RCC 7860 (cell line): ENCODE measurements around the gene CC2D2B.
"Not testable (repeated sequence)": the region's sequence is repeated elsewhere in the genome, so short reads cannot be mapped to it uniquely, and the experiment has no call there.

Experiments
- DNase-seq: peaks from one replicate; pipeline ENCODE4 v3.0.0-alpha.2; 2015; ENCODE audit warnings: low spot score
- FAIRE-seq: peaks from 2 replicates; lab custom pipeline; 2012; peaks lifted over from hg19 to GRCh38; lab: Jason Lieb, UNC

CC2D2B gene

DNA sequence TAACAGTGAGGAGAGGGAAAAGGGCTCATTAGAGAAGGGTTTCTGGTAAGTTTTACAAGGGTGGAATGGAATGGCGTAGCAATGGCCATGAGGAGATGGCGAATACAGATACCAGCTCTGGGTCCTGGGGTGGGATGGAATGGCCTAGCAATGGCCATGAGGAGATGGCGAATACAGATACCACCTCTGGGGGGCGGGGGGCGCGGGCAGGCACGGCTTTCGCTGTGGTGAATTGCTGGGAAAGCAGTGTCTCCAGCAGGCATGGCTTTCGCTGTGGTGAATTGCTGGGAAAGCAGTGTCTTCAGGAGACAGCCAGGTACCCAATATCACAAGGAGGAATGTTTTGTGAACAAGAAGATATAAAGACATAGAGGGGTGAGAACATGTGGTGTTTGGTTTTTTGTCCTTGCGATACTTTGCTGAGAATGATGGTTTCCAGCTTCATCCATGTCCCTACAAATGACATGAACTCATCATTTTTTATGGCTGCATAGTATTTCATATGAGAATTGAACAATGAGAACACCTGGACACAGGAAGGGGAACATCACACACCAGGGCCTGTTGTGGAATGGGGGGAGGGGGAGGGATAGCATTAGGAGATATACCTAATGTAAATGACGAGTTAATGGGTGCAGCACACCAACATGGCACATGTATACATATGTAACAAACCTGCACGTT, 1.7 kb upstream of the CC2D2B start:
- not testable (repeated sequence) for FAIRE-seq, DNase-seq

DNA sequence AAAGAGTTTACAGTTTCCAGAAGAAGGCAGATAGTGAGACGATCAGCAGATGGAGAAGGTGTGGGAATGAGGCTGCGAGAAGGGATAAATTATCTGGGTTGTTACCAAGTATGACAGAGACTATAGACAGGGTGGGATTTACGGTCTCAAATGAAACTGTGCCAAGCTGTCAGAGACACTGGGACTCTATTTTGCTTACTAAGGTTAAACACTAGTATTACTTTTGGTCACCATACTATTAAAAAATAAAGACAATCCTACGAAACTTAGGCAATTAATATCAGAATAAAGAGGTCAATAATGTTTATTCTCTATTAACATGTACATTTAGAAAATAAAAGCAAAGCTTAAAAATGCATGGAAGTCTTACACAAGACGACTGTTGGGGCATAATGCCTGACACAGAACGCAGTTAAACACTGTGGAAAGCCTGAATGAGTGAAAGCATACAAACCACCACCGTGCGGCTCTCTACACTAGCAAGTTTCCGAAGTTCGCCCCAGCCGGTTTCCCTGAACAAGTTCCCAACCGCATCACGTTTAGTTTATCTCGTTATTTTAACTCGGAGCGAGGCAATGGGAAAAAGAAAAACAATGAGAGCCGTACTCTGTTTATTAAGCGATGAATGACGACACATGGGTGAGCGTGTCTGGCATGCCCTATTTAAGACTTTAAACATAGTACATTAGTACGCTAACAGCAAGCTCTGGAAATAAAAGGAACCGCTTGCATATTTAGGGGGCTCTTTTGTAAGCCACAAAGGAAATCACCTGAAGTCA, 909 bp upstream of the CC2D2B start:
- DNase-seq (peak; percentile 14), FAIRE-seq (no peak)

GRCh38 chr10:95908450-95908849, 675 bp downstream of the CC2D2B start:
- FAIRE-seq, result no peak
- no peak for DNase-seq

DNA sequence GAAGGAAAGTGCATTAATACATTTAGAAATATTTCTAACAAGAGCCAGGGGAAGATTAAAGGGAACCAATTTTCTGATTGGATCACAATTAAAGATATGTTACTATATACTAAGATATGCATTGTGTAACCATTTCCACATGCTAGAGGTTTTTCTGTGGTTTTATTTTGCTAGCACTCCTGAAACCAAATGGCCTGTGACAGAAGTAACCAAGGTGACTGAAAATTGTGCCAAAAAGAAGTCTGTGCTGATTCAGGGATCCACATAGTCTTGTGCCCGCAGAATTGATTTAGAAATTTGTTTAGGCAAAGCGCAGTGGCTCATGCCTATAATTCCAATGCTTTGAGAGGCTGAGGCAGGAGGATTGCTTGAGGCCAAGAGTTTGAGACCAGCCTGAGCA, 1.8 kb downstream of the CC2D2B start:
- no peak for FAIRE-seq

DNA sequence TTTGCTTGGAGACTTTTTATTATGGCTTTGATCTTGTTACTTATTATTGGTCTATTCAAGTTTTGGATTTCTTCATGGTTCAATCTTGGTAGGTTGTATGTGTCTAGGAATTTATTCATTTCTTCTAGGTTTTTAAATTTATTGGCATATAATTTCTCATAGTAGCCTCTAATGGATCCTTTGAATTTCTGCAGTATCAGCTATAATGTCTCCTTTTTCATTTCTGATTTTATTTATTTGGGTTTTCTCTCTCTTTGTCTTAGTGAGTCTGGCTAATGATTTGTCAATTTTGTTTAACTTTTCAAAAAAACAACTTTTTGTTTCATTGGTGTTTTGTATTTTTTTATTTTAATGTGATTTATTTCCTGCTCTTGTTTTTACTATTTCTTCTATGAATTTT, 8.3 kb downstream of the CC2D2B start:
- FAIRE-seq, DNase-seq: not testable (repeated sequence)

More for the DNA sequence above, 1.8 kb downstream of the CC2D2B start:
- DNase-seq, result no peak

DNA sequence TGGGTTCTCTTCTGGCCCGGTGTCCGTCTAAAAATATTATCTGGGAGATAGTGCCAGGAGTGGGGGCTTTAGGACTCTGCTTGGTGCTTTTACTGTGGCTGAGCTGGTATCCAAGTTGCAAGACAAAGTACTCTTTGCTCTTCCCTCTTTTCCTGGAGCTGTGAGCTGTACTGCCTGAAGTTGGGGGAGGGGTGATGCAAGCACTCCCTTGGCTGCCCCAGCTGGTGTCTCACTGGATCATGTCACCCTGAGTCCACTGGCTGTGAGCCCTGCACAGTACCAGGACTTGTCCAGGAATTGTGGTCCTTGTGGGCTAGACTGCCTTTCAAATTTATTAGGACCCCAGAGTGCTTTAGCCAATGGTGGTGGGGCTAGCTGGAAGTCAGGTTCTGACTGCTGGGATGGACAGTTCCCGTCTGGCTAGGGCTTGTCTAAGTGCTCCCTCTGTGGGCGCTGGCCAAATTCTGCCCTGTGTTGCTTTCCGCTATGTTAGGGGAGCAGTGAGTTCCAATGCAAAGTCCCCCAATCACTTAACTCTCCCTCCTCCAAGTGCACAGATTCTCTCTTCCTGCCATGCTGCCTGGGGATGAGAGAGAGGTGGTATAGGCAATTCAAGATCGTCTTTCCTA, 13.1 kb downstream of the CC2D2B start:
- DNase-seq, result no peak
- no peak for FAIRE-seq

- FAIRE-seq (no peak), DNase-seq (no peak)
These were observed 17.3 kb downstream of the CC2D2B start for GRCh38 chr10:95925033-95925432.

DNA sequence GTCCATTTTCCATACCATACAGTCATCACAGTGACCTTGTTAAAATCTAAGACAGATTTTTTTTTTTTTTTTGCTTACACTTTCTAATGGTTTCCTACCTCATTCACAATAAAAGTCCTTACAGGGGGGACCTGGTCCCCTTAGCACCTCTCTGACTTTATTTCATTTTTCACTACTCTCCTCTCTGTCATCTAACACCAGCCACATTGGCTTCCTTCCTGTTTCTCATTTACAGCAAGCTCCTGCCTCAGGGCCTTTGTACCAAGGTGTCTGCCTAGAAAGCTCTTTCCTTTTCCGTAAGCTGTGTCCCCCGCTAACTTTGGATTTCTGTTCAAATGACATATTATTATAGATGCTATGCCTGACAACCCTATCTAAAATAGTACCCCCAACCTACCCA, 27.7 kb downstream of the CC2D2B start:
- FAIRE-seq (no peak), DNase-seq (no peak)

DNA sequence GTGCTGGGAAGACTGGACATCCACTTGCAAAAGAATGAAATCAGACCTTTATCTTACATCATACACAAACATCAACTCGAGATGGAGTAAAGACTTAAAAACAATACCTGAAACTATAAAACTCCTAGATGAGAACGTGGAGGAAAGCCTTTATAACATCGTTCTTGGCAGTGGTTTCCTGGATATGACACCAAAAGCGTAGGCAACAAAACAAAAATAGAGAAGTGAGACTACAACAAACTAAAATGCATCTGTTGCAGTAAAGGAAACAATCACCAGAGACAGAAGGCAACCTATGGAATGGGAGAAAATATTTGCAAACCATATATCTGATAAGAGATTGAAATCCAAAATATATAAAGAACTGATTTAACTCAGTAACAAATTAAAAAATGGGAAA, 33.3 kb downstream of the CC2D2B start:
- no peak for FAIRE-seq
- no peak for DNase-seq

- no peak for DNase-seq
- FAIRE-seq, result no peak
These were observed 55.6 kb downstream of the CC2D2B start for GRCh38 chr10:95963202-95963990.

- FAIRE-seq, result no peak
- DNase-seq, result no peak
These were observed 56.2 kb downstream of the CC2D2B start for GRCh38 chr10:95963991-95964389.

- FAIRE-seq (no peak), DNase-seq (no peak)
These were observed 57.0 kb downstream of the CC2D2B start for GRCh38 chr10:95964756-95965155.

DNA sequence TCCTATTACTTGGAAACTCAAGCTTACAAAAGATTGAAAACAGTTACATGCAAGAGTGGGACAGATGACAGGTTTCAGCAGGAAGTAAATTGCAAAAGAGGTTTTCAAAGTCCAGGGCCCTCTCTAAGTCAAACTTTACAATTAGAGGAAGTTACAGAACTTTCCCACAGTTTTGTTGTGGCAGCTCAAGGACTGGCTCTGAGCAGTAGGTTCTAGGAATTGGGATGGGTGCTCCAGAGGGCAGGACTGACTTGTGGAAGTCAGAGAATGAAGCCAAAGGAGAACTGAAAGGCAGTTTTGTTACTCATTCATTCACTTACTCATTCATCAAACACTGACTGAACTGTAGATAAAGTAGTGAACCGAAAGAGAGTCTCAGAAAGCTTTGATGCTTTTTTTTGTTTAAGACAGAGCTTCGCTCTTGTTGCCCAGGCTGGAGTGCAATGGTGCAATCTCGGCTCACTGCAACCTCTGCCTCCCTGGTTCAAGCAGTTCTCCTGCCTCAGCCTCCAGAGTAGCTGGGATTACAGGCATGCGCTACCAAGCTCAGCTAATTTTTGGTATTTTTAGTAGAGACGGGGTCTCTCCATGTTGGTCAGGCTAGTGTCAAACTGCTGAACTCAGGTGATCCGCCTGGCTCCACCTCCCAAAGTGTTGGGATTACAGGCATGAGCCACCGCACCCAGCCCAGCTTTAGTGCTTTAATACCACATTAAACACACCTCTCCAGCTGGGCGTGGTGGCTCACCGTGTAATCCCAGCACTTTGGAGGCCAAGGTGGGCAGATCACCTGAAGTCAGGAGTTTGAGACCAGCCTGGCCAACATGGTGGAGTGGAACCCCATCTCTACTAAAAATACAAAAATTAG, 68.8 kb downstream of the CC2D2B start:
- DNase-seq (no peak), FAIRE-seq (no peak)

GRCh38 chr10:95982200-95982599, 74.4 kb downstream of the CC2D2B start:
- no peak for FAIRE-seq
- DNase-seq, result no peak

DNA sequence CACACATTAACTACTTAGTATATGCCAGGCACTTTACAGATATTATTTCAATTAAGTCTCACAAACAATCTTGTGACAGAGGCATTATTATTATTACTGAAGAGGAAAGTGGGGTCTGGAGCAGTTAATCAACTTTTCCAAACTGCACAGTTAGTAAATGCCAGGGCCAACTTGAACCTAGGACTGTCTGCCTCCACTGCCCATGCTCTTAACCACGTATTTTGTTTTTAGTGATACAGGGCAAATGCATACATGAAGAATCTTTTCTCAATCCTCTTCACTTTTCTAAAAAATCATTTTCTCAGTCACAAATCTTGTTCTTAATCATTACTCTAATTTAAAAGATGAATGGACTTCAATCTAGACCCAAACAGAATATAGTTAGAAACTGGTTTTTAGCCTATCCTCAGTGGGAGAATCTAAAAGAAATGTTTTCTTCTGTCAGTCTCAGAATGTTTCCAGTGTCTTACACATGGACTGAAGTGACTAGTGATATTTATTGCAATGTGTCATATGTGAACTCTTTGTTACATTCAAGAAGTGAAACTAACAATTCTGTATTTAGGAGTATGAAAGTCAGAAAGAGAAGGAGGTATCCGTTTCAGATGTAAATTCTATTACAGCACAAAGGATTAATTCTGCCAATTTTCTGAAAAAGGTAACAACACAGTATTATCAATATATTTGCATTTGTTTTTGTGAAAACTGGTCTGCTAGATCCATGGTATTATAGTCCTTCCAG, 80.1 kb downstream of the CC2D2B start:
- FAIRE-seq (no peak), DNase-seq (no peak)

- FAIRE-seq, result no peak
- DNase-seq, result no peak
These were observed 80.9 kb downstream of the CC2D2B start for GRCh38 chr10:95988702-95989101.

DNA sequence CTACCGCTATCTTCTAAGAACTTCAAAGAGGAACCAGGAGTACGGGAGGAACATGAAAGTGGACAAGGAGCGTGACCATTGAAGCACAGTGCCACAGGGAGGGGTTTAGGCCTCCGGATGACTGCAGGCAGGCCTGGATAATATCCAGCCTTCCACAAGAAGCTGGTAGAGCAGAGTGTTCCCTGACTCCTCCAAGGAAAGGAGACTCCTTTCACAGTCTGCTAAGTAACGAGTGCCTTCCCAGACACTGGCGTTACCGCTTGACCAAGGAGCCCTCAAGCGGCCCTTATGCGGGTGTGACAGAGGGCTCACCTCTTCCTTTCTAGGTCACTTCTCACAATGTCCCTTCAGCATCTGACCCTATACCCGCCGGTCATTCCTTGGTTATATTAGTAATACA, 86.6 kb downstream of the CC2D2B start:
- DNase-seq, FAIRE-seq: not testable (repeated sequence)

- DNase-seq, result no peak
- FAIRE-seq, result no peak
These were observed 90.5 kb downstream of the CC2D2B start for GRCh38 chr10:95998255-95998784.

DNA sequence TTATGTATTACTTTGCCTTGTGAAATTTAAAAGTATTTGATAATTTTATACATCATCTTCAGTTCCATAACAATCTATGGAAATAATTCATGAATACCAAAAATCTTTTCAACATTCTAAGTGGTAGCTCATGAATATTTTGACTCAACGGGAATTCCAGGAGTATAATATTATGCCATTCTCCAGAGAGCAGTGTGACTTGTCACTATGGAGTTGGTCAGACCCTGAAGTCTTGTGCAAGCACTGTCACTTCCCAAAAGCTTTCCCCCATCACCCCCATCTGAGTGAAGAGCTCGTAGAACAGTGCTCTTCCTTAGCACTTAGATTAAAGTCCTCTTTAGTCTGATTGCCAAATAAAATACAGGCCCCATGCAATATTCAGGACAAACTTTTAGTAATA, 106.2 kb downstream of the CC2D2B start:
- no peak for DNase-seq
- FAIRE-seq, result no peak
